Stomach (tissue), 4 donors: ENCODE measurements around the gene RNF141.

Source experiments
- EP300 ChIP-seq: sonication (generic); formaldehyde crosslinking; IDR thresholded peaks from one replicate; pipeline ENCODE4 v1.6.1; 2017; ENCODE audit warnings: antibody characterized with exemption
- POLR2A ChIP-seq, 4 donors: fragments of 450-650 bp; IDR thresholded peaks; one replicate each; pipeline ENCODE4 v1.6.1; 2016; ENCODE audit warnings: antibody characterized with exemption in 4 of 4, control low read depth in 2 of 4, mild to moderate bottlenecking in 1 of 4, moderate library complexity in 1 of 4
- POLR2AphosphoS5 ChIP-seq, 3 donors: sonication (generic); formaldehyde crosslinking; IDR thresholded peaks; one replicate each; pipeline ENCODE4 v1.6.1; 2016; ENCODE audit warnings: antibody characterized with exemption in 3 of 3
- TF ChIP-seq, protein P1 (sequence below), 7 experiments: fragments of 450-650 bp in 4 of 7; fragments of 200-600 bp in 3 of 7; sonication (generic) in 3 of 7; IDR thresholded peaks; one replicate each; pipeline ENCODE4 v1.5.1; 2016 to 2019; ENCODE audit warnings: antibody characterized with exemption in 7 of 7, control low read depth in 2 of 7, mild to moderate bottlenecking in 1 of 7

DNA sequence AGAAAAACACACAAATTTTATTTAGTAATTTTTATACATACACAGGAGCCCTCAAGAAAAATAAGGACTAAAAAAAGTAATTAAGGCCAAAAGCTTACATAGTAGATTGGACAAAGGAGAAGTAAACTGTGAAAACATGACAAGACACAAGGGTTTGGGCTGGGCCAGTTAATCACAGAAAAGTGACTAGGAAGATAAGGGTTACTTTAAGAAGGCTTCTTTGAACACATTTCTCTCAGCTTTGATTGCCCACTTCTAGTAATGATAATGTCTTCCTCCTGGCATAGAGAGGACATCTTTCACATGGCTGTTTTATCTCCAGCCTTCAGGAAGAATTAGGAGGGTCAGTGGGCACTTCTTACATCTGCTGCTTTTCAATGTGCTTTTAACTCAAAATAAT lies 3.4 kb downstream of the RNF141 start:
- no peak for TF ChIP-seq POLR2AphosphoS5 (IDR thresholded peaks at IDR 0.05)
- TF ChIP-seq, protein P1, sequence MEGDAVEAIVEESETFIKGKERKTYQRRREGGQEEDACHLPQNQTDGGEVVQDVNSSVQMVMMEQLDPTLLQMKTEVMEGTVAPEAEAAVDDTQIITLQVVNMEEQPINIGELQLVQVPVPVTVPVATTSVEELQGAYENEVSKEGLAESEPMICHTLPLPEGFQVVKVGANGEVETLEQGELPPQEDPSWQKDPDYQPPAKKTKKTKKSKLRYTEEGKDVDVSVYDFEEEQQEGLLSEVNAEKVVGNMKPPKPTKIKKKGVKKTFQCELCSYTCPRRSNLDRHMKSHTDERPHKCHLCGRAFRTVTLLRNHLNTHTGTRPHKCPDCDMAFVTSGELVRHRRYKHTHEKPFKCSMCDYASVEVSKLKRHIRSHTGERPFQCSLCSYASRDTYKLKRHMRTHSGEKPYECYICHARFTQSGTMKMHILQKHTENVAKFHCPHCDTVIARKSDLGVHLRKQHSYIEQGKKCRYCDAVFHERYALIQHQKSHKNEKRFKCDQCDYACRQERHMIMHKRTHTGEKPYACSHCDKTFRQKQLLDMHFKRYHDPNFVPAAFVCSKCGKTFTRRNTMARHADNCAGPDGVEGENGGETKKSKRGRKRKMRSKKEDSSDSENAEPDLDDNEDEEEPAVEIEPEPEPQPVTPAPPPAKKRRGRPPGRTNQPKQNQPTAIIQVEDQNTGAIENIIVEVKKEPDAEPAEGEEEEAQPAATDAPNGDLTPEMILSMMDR (IDR thresholded peaks at IDR 0.05): no peak
- no peak for TF ChIP-seq POLR2A (IDR thresholded peaks at IDR 0.05)
- no peak for TF ChIP-seq EP300
